K562 (cell line): Measurements from ENCODE around the gene CCDC77. TPM values are rescaled to one million over a fixed set of nuclear protein-coding genes. Genes with fewer than 3 reads are reported as not detected.

ENCODE experiments used
- ATAC-seq: fragments of 200-7000 bp; cut with Tn5 transposase; 3 replicates; pipeline ENCODE4 v1.9.1; 2020; ENCODE audit warnings: moderate library complexity
- BruUV-seq: library from RNA; stranded (reverse); fragments of 400-500 nt; replicated peaks from 2 replicates; lab custom pipeline; 2021; lab: Mats Ljungman, UMichigan
- CTCF ChIA-PET: fragments of 300-600 bp; formaldehyde crosslinking; extraction: SDS; loops from one replicate; lab custom pipeline; 2021; ENCODE audit warnings: low intra/inter-chr PET ratio; lab: Yijun Ruan, JAX
- POLR2A ChIA-PET: fragments of 300-600, 350-650 bp; sonication (Branson Sonifier 250); formaldehyde crosslinking; extraction: SDS; loops from one replicate; lab custom pipeline; 2021; ENCODE audit warnings: antibody characterized with exemption, inconsistent platforms; lab: Yijun Ruan, JAX
- DNase-seq, 4 experiments: peaks; one replicate each; pipeline versions ENCODE4 v3.0.0 to v3.0.0-alpha.2; 2011 to 2018; ENCODE audit warnings: low spot score in 3 of 4, mixed read lengths in 3 of 4; ENCODE audit errors: extremely low read depth in 1 of 4
- FAIRE-seq: peaks from 2 replicates; lab custom pipeline; 2011; peaks lifted over from hg19 to GRCh38; lab: Jason Lieb, UNC
- H2AFZ ChIP-seq: 2 replicates; pipeline ENCODE4 v1.6.0; 2011; ENCODE audit warnings: low read depth, low read length, control low read depth, inconsistent platforms
- H3K27ac ChIP-seq: fragments of 200-600 bp; 3 replicates; pipeline ENCODE4 v1.8.0; 2011; ENCODE audit warnings: low read depth, mild to moderate bottlenecking, control low read depth, inconsistent platforms, low read length, moderate library complexity, mixed read lengths; ENCODE audit errors: extremely low read depth
- H3K27me3 ChIP-seq, 2 experiments: fragments of 300-600 bp in 1 of 2; 2 replicates in 1 of 2; 3 replicates in 1 of 2; pipeline versions ENCODE4 v1.6.0 to v1.8.0; 2011; ENCODE audit warnings: inconsistent platforms in 2 of 2, low read length in 2 of 2, mild to moderate bottlenecking in 1 of 2, mixed read lengths in 1 of 2, moderate library complexity in 1 of 2; ENCODE audit not compliant: control insufficient read depth in 2 of 2, insufficient read depth in 2 of 2
- H3K36me3 ChIP-seq: fragments of 300-600 bp; 3 replicates; pipeline ENCODE4 v1.8.0; 2011; ENCODE audit warnings: mild to moderate bottlenecking, low read length, inconsistent platforms; ENCODE audit not compliant: control insufficient read depth, insufficient read depth
- H3K4me1 ChIP-seq, 2 experiments: fragments of 200-600 bp in 1 of 2; replicated peaks in 1 of 2; 2 replicates in 1 of 2; 3 replicates in 1 of 2; pipeline versions ENCODE4 v1.5.1 to v1.8.0; 2011; ENCODE audit warnings: inconsistent platforms in 2 of 2, low read length in 2 of 2, mild to moderate bottlenecking in 1 of 2, mixed read lengths in 1 of 2, moderate library complexity in 1 of 2; ENCODE audit not compliant: control insufficient read depth in 2 of 2, insufficient read depth in 2 of 2
- H3K4me2 ChIP-seq: 2 replicates; pipeline ENCODE4 v1.6.1; 2011; ENCODE audit warnings: low read length, control low read depth, inconsistent platforms, mixed read lengths; ENCODE audit not compliant: insufficient read depth
- H3K4me3 ChIP-seq: fragments of 200-600 bp; sonication (generic), shearing (Covaris generic); 2 replicates; pipeline ENCODE4 v1.5.1; 2016; ENCODE audit warnings: control low read depth, inconsistent platforms
- H3K79me2 ChIP-seq: fragments of 200-600 bp; 3 replicates; pipeline ENCODE4 v1.8.0; 2011; ENCODE audit warnings: low read length, inconsistent platforms; ENCODE audit not compliant: control insufficient read depth, insufficient read depth
- H3K9ac ChIP-seq, 2 experiments: 2 replicates each; pipeline versions ENCODE4 v1.6.0 to v1.6.1; 2011; ENCODE audit warnings: low read depth in 2 of 2, low read length in 2 of 2, control low read depth in 1 of 2, inconsistent platforms in 1 of 2, mild to moderate bottlenecking in 1 of 2, mixed read lengths in 1 of 2; ENCODE audit not compliant: insufficient read depth in 1 of 2
- H3K9me1 ChIP-seq: one replicate; pipeline ENCODE4 v1.6.0; 2011; ENCODE audit warnings: inconsistent platforms, mild to moderate bottlenecking, low read length, moderate library complexity; ENCODE audit not compliant: control insufficient read depth, insufficient read depth
- H3K9me3 ChIP-seq: replicated peaks from 2 replicates; pipeline ENCODE4 v1.5.1; 2011; ENCODE audit warnings: low read depth, low read length, inconsistent platforms; ENCODE audit not compliant: control insufficient read depth, insufficient read depth
- H4K20me1 ChIP-seq: replicated peaks from 2 replicates; pipeline ENCODE4 v1.6.1; 2011; ENCODE audit warnings: low read length, inconsistent platforms, mixed read lengths; ENCODE audit not compliant: control insufficient read depth, insufficient read depth
- ATF7 ChIP-seq: fragments of 450-650 bp; IDR thresholded peaks from 2 replicates; pipeline ENCODE4 v1.7.1; 2014; ENCODE audit warnings: mild to moderate bottlenecking, moderate library complexity
- CBFA2T2 ChIP-seq: fragments of 450-650 bp; conservative IDR thresholded peaks from 2 replicates; pipeline ENCODE4 v1.6.1; 2017; ENCODE audit warnings: mild to moderate bottlenecking
- CBX3 ChIP-seq, 2 experiments: IDR thresholded peaks; 1 replicate in 1 of 2; 2 replicates in 1 of 2; pipeline ENCODE4 v1.6.1; 2012; ENCODE audit warnings: inconsistent platforms in 2 of 2, low read length in 2 of 2, borderline replicate concordance in 1 of 2, control low read depth in 1 of 2
- CEBPG ChIP-seq, 3 experiments: fragments of 200-800 bp in 1 of 3; sonication (Bioruptor generic) in 1 of 3; sonication (generic) in 1 of 3; formaldehyde crosslinking in 1 of 3; IDR thresholded peaks in 2 of 3; conservative IDR thresholded peaks in 1 of 3; 2 replicates each; pipeline versions ENCODE4 v1.6.1 to v1.8.0; 2016 to 2022; ENCODE audit warnings: missing compliant biosample characterization in 2 of 3, missing genetic modification characterization in 2 of 3, mild to moderate bottlenecking in 1 of 3, missing genetic modification reagents in 1 of 3
- CHD4 ChIP-seq: fragments of 200-600 bp; sonication (generic); IDR thresholded peaks from 3 replicates; pipeline ENCODE4 v1.6.1; 2012; ENCODE audit warnings: low read depth, mild to moderate bottlenecking, mixed read lengths, low read length, inconsistent platforms; ENCODE audit not compliant: insufficient read depth, insufficient replicate concordance, poor library complexity, severe bottlenecking
- KAT2B ChIP-seq: IDR thresholded peaks from one replicate; pipeline ENCODE4 v1.6.1; 2012; ENCODE audit warnings: low read depth, mild to moderate bottlenecking, control low read depth, inconsistent platforms, low read length, moderate library complexity
- KLF16 ChIP-seq: IDR thresholded peaks from 2 replicates; pipeline ENCODE4 v1.6.1; 2016; ENCODE audit warnings: antibody characterized with exemption
- MTA2 ChIP-seq: fragments of 450-650 bp; IDR thresholded peaks from 2 replicates; pipeline ENCODE4 v1.6.1; 2016; ENCODE audit warnings: low read depth
- POLR2A ChIP-seq: fragments of 450-650 bp; conservative IDR thresholded peaks from 2 replicates; pipeline ENCODE4 v1.6.1; 2016
- RBBP5 ChIP-seq: fragments of 200-600 bp; sonication (generic); IDR thresholded peaks from 2 replicates; pipeline ENCODE4 v1.6.1; 2012; ENCODE audit warnings: borderline replicate concordance, mild to moderate bottlenecking, low read length, control low read depth, inconsistent platforms; ENCODE audit not compliant: insufficient read depth, poor library complexity, severe bottlenecking
- SMAD4 ChIP-seq: fragments of 250-450 bp; sonication (Bioruptor Pico); conservative IDR thresholded peaks from 2 replicates; pipeline ENCODE4 v1.8.0; 2021; ENCODE audit warnings: inconsistent platforms, mild to moderate bottlenecking, moderate library complexity
- SMARCA4 ChIP-seq: fragments of 450-650 bp; IDR thresholded peaks from 2 replicates; pipeline ENCODE4 v1.6.1; 2016
- TEAD4 ChIP-seq, 2 experiments: sonication (generic) in 1 of 2; formaldehyde crosslinking in 1 of 2; IDR thresholded peaks; 2 replicates each; pipeline versions ENCODE4 v1.6.1 to v1.8.0; 2012 to 2022; ENCODE audit warnings: borderline replicate concordance in 1 of 2, inconsistent platforms in 1 of 2, low read length in 1 of 2, mild to moderate bottlenecking in 1 of 2, missing genetic modification reagents in 1 of 2
- ZNF232 ChIP-seq: sonication (generic); formaldehyde crosslinking; IDR thresholded peaks from 2 replicates; pipeline ENCODE4 v1.8.0; 2022; ENCODE audit warnings: mild to moderate bottlenecking, missing genetic modification reagents
- ZNF75A ChIP-seq: fragments of 450-650 bp; formaldehyde crosslinking; IDR thresholded peaks from 2 replicates; pipeline ENCODE4 v1.4.0; 2020; ENCODE audit warnings: mild to moderate bottlenecking
- WGBS: fragments of 100-300 bp; shearing (Covaris generic); methylation state at CpG from one replicate; pipeline ENCODE4 v1.1.6; 2016; ENCODE audit warnings: low coverage, mixed read lengths; ENCODE audit not compliant: insufficient coverage; ENCODE audit errors: missing lambda C conversion rate; 5-methylcytosine and 5-hydroxymethylcytosine counted together
- in situ Hi-C: fragments of 300-500 bp; cut with MboI; formaldehyde crosslinking; loops from 4 replicates; pipeline ENCODE4 v1.15.0; 2018; ENCODE audit warnings: inconsistent platforms, mixed read lengths
- intact Hi-C: fragments of 100-400 bp; cut with micrococcal nuclease; formaldehyde crosslinking; loops from 2 replicates; pipeline ENCODE4 v1.14.2; 2022
- polyA plus RNA-seq, 8 experiments: library from polyadenylated mRNA; depleted of rRNA in 4 of 8; stranded (reverse) in 5 of 8; unstranded in 3 of 8; fragments of >200 nt; fragmentation: Nextera tagmentation in 2 of 8; fragmentation: Illumina TruSeq in 1 of 8; extraction: Ambion mirVana in 2 of 8; extraction: Trizol in 1 of 8; gene quantifications; 2 replicates each; pipeline versions ENCODE4 v1.2.1 to v1.2.3, GENCODE V29; 2011 to 2014; ENCODE audit warnings: inconsistent platforms in 1 of 8, missing spikeins in 1 of 8
- total RNA-seq, 7 experiments: library from RNA; depleted of rRNA in 6 of 7; stranded (reverse); fragments of >200 nt in 6 of 7; fragmentation: Illumina TruSeq in 2 of 7; extraction: Trizol in 2 of 7; gene quantifications; 2 replicates each; pipeline versions ENCODE4 v1.2.1 to v1.2.3, GENCODE V29; 2011 to 2021; ENCODE audit warnings: low replicate concordance in 1 of 7
- TF ChIP-seq, protein P1 (sequence below): sonication (generic); formaldehyde crosslinking; IDR thresholded peaks from 2 replicates; pipeline ENCODE4 v1.8.1; 2023; ENCODE audit warnings: mild to moderate bottlenecking, missing genetic modification reagents

The CCDC77 gene
- total and polyA plus RNA-seq, 9 of the 15 experiments (the other 6 are each of a cell fraction or from before 2014, with no cell fraction given), result 10.5 to 26.5 (median 17.8) TPM

- TF ChIP-seq CBX3 (IDR thresholded peaks at IDR 0.05; ENCODE audit: borderline replicate concordance in 1 of 2, low read length in 2 of 2) (no peak), KLF16 (0 out of 2 replicates have a peak, but pooled peaks have one; percentile 32), RBBP5 (no peak), CBFA2T2 (peak; percentile 65), POLR2A (no peak), ZNF75A (CRISPR knock-in tag) (no peak), TEAD4 (IDR thresholded peaks at IDR 0.05; ENCODE audit: low read length) (peak; percentile 62; the same call in 1 of the 2 replicates), TEAD4 (CRISPR knock-in tag; IDR thresholded peaks at IDR 0.05; ENCODE audit: borderline replicate concordance) (no peak), CEBPG (CRISPR knock-in tag; IDR thresholded peaks at IDR 0.05) (no peak), CEBPG (tag; conservative IDR thresholded peaks at IDR 0.05 in 1 of 2, IDR thresholded peaks at IDR 0.05 in 1 of 2) (no peak), SMARCA4 (peak; percentile 29; the same call in 1 of the 2 replicates)
Observed at GRCh38 chr12:450438-450837, 49.0 kb downstream of the CCDC77 start (continued).

GRCh38 chr12:452667-453210 lies 51.3 kb downstream of the CCDC77 start:
- no TSS peak for BruUV-seq
- 64% methylated on average over 10 of the region's 25 CpGs for WGBS
- TF ChIP-seq ZNF232 (no peak), CHD4 (no peak), ATF7 (no peak), KAT2B (no peak), MTA2 (no peak), SMAD4 (CRISPR knock-in tag) (no peak)
- TF ChIP-seq, protein P1, sequence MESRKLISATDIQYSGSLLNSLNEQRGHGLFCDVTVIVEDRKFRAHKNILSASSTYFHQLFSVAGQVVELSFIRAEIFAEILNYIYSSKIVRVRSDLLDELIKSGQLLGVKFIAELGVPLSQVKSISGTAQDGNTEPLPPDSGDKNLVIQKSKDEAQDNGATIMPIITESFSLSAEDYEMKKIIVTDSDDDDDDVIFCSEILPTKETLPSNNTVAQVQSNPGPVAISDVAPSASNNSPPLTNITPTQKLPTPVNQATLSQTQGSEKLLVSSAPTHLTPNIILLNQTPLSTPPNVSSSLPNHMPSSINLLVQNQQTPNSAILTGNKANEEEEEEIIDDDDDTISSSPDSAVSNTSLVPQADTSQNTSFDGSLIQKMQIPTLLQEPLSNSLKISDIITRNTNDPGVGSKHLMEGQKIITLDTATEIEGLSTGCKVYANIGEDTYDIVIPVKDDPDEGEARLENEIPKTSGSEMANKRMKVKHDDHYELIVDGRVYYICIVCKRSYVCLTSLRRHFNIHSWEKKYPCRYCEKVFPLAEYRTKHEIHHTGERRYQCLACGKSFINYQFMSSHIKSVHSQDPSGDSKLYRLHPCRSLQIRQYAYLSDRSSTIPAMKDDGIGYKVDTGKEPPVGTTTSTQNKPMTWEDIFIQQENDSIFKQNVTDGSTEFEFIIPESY (CRISPR knock-in tag), result peak; percentile 58

More at GRCh38 chr12:452667-453210, 51.3 kb downstream of the CCDC77 start:
- DNase-seq, result peak in 3 of 4 experiments; percentile 22 to 51 (median 48)
- CTCF ChIA-PET, result interaction anchor here (0.5 to 4.9 kb wide), 6 partner anchors 9 to 497 kb away, joined by 3 to 48 read pairs (median 5); partner anchors contain the start of gene RAD52
- FAIRE-seq, result no peak
- no peak overlapping the region for H3K4me3 ChIP-seq
- H3K36me3 ChIP-seq, result no peaks in the 10 kb centered on the region
- no peak overlapping the region for H3K27ac ChIP-seq
- in situ Hi-C loops (no loop called here), intact Hi-C loops (no loop called here)
- H3K9ac ChIP-seq, result no peak overlapping the region
- H3K9me1 ChIP-seq, result no peaks in the 10 kb centered on the region
- ATAC-seq, result peak; percentile 84
- no peak overlapping the region for H2AFZ ChIP-seq
- no peak overlapping the region for H3K4me2 ChIP-seq
- no peaks in the 10 kb centered on the region; the same call in 1 of the 2 replicates for H3K9me3 ChIP-seq
- POLR2A ChIA-PET, result no interaction called here
- no peaks in the 10 kb centered on the region for H4K20me1 ChIP-seq
- H3K4me1 ChIP-seq, result peaks cover 0 to 11% of the 10 kb centered on the region in 2 experiments; a peak in 2 of 5 replicates
- peaks cover 2 to 9% of the 10 kb centered on the region in 2 experiments; a peak in 1 of 5 replicates for H3K27me3 ChIP-seq
- no peaks in the 10 kb centered on the region for H3K79me2 ChIP-seq
